Lung (tissue), 12 donors: ENCODE measurements around the gene TBATA. TPM values are rescaled to one million over a fixed set of nuclear protein-coding genes. Genes with fewer than 3 reads are reported as not detected.

Source experiments
- ATAC-seq: fragments of 200-7000 bp; cut with Tn5 transposase; one replicate; pipeline ENCODE4 v1.9.1; 2020; ENCODE audit warnings: moderate number of reproducible peaks; ENCODE audit not compliant: insufficient read depth, low FRiP score
- DNase-seq, 3 donors: peaks; one replicate each; pipeline ENCODE4 v3.0.0-alpha.2; 2013 to 2017
- H3K27ac ChIP-seq, 2 donors: one replicate each; pipeline ENCODE4 v1.5.1; 2013; ENCODE audit warnings: mild to moderate bottlenecking in 2 of 2, moderate library complexity in 2 of 2, control low read depth in 1 of 2, inconsistent platforms in 1 of 2, low read depth in 1 of 2, low read length in 1 of 2
- H3K27me3 ChIP-seq, 3 donors: one replicate each; pipeline ENCODE4 v1.5.1; 2013; ENCODE audit warnings: low read length in 2 of 3; ENCODE audit not compliant: control insufficient read depth in 3 of 3, insufficient read depth in 3 of 3
- H3K36me3 ChIP-seq, 4 donors: one replicate each; pipeline ENCODE4 v1.5.1; 2013; ENCODE audit warnings: low read length in 4 of 4, mild to moderate bottlenecking in 1 of 4, moderate library complexity in 1 of 4; ENCODE audit not compliant: control insufficient read depth in 4 of 4, insufficient read depth in 4 of 4
- H3K4me1 ChIP-seq, 5 donors: one replicate each; pipeline ENCODE4 v1.5.1; 2013; ENCODE audit warnings: low read length in 5 of 5, mild to moderate bottlenecking in 2 of 5, moderate library complexity in 1 of 5; ENCODE audit not compliant: control insufficient read depth in 5 of 5, insufficient read depth in 5 of 5
- H3K4me3 ChIP-seq: one replicate; pipeline ENCODE4 v1.5.1; 2013; ENCODE audit warnings: mild to moderate bottlenecking, control low read depth, moderate library complexity
- H3K9ac ChIP-seq, 2 donors: one replicate each; pipeline ENCODE4 v1.5.1; 2013; ENCODE audit warnings: low read length in 2 of 2, control low read depth in 1 of 2; ENCODE audit not compliant: insufficient read depth in 1 of 2
- H3K9me3 ChIP-seq, 4 donors: one replicate each; pipeline ENCODE4 v1.5.1; 2013; ENCODE audit warnings: low read length in 3 of 4, mild to moderate bottlenecking in 1 of 4, moderate library complexity in 1 of 4; ENCODE audit not compliant: control insufficient read depth in 4 of 4, insufficient read depth in 3 of 4
- WGBS, 2 donors: extraction: QIAGEN DNeasy Blood & Tissue Kit; methylation state at CpG; one replicate each; pipeline ENCODE4 v1.1.7; 2013; 5-methylcytosine and 5-hydroxymethylcytosine counted together
- polyA plus RNA-seq, 2 donors: library from polyadenylated mRNA; stranded (reverse); fragments of 200-250 nt; gene quantifications; one replicate each; pipeline ENCODE4 v1.2.1, GENCODE V29; 2013
- total RNA-seq, 2 donors: library from RNA; depleted of rRNA in 1 of 2; stranded (reverse); fragments of >200 nt in 1 of 2; gene quantifications; one replicate each; pipeline ENCODE4 v1.2.1, GENCODE V29; 2014 to 2021
- TF ChIP-seq, protein P1 (sequence below): IDR thresholded peaks from 2 replicates; pipeline ENCODE4 v1.5.1; 2012; ENCODE audit warnings: mild to moderate bottlenecking; ENCODE audit errors: control extremely low read depth, extremely low read depth
- donor health status: control.
- donor health status: control.
- donor health status: Bipolar disorder and iron deficiency.
- donor health status: healthy.
- donor health status: DM: yes; HTN: yes; CAD: no.

Gene TBATA
- total and polyA plus RNA-seq, 4 donors = not detected

DNA sequence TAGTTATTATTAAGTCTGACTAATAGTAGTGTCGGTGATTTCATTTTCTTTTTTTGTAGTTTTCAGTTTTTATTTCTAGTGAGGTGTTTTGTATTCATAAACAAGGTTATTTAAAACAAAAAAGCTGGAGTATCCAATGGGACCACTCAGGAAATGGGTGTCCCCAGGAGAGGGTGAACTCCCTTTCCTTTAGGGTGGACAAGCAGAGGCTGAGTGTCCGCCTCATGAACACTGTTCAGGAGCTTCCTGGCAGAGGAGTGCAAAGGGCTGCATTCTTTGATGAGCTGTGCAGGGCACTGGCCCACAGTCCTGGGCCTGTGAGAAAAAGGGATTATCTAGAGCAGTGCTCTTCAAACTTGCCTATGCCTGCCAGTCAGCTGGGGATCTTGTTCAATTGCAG lies 56.8 kb downstream of the TBATA start:
- TF ChIP-seq, protein P1, sequence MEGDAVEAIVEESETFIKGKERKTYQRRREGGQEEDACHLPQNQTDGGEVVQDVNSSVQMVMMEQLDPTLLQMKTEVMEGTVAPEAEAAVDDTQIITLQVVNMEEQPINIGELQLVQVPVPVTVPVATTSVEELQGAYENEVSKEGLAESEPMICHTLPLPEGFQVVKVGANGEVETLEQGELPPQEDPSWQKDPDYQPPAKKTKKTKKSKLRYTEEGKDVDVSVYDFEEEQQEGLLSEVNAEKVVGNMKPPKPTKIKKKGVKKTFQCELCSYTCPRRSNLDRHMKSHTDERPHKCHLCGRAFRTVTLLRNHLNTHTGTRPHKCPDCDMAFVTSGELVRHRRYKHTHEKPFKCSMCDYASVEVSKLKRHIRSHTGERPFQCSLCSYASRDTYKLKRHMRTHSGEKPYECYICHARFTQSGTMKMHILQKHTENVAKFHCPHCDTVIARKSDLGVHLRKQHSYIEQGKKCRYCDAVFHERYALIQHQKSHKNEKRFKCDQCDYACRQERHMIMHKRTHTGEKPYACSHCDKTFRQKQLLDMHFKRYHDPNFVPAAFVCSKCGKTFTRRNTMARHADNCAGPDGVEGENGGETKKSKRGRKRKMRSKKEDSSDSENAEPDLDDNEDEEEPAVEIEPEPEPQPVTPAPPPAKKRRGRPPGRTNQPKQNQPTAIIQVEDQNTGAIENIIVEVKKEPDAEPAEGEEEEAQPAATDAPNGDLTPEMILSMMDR = no peak
- 65 to 70% methylated on average over 2 of the region's 2 CpGs for WGBS, 2 donors
- Histone ChIP-seq H3K27ac (no peak overlapping the region), H3K27me3 (no peaks in the 10 kb centered on the region), H3K4me3 (no peak overlapping the region), H3K36me3 (no peaks in the 10 kb centered on the region), H3K4me1 (peaks cover 0 to 8% (median 5%) of the 10 kb centered on the region in 5 donors), H3K9me3 (peaks cover 0 to 3% (median 0%) of the 10 kb centered on the region in 4 donors), H3K9ac (no peak overlapping the region)
- ATAC-seq (no peak), DNase-seq (no peak)

DNA sequence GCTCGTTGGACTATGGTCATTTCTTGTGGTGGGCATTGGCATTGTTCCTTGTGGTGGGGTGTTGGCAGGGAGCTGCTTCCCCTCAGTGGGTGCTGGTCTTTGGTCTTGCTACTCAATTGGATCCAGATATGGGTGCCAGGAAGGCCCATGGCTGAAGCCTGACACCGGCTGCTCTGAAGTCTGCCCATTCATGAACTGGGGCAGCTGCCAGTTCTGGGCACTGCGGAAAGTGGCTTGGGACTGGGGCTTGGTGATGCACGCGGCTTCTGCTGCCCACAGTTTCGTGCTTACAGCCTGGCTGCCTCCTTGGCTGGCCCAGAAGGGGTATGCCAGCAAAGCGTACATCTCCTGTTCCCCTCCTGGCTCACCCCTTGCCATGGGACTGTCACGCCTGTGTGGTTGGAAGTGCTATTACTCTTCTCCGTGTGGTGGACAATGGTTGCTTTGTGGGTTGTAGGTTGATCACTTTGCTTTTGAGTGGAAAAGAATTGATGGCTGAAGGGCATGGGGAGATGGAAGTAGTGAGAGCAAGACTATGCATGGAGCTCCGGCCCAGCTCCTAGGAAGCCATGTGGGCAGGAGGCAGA lies 58.2 kb downstream of the TBATA start:
- no peaks in the 10 kb centered on the region for H3K27me3 ChIP-seq
- 87 to 88% methylated on average over 10 of the region's 10 CpGs for WGBS, 2 donors
- H3K9ac ChIP-seq = no peak overlapping the region
- H3K27ac ChIP-seq = no peak overlapping the region
- H3K4me1 ChIP-seq = peaks cover 0 to 15% (median 5%) of the 10 kb centered on the region in 5 donors
- ATAC-seq (no peak), DNase-seq (no peak)
- no peak overlapping the region for H3K4me3 ChIP-seq
- peaks cover 0 to under 1% (median 0%) of the 10 kb centered on the region in 4 donors for H3K9me3 ChIP-seq
- TF ChIP-seq, protein P1 = no peak
- no peaks in the 10 kb centered on the region for H3K36me3 ChIP-seq

DNA sequence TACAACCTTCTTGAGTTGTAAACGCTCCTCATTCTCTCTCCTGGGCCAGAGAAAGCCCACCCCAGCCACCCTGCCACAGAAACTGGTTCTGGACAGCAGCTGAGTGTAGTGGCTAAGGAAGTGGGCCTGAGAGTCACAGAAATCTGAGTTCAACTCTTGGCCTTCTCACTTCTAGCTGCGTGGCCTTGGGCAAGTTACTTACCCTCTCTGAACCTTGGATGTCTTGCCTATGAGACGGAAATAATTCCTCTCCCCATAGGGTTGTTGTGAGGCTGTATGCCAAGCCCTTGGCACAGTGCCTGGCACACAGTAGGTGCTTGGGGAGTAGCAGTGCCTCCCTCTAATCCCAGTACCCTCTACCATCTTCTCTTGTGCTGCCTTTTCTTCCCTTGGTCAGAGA lies 61.4 kb downstream of the TBATA start:
- Histone ChIP-seq H3K4me3 (no peak overlapping the region), H3K27ac (no peak overlapping the region), H3K9ac (no peak overlapping the region), H3K36me3 (no peaks in the 10 kb centered on the region), H3K9me3 (no peaks in the 10 kb centered on the region), H3K4me1 (peaks cover 0 to 7% (median 0%) of the 10 kb centered on the region in 5 donors), H3K27me3 (no peaks in the 10 kb centered on the region)
- DNase-seq (no peak), ATAC-seq (no peak)
- TF ChIP-seq, protein P1 = no peak
- 98 to 99% methylated on average over 3 of the region's 3 CpGs for WGBS, 2 donors
